Measurements from ENCODE around the gene CHRM2. TPM values are rescaled to one million over a fixed set of nuclear protein-coding genes. Genes with fewer than 3 reads are reported as not detected.

Gene CHRM2
- total and polyA plus RNA-seq, 4 donors, result 0.61 to 0.83 (median 0.70) TPM

GRCh38 chr7:136925044-136925443, 56.6 kb downstream of the CHRM2 start:
- no peak overlapping the region for H3K9ac ChIP-seq (ENCODE audit: insufficient read depth in 1 of 2, low read length in 2 of 2)
- 12 to 19% methylated on average over 3 of the region's 3 CpGs for WGBS, 2 donors

GRCh38 chr7:136925556-136925955, 57.1 kb downstream of the CHRM2 start:
- Histone ChIP-seq H3K36me3 (ENCODE audit: control insufficient read depth in 4 of 4, insufficient read depth in 4 of 4, low read length in 4 of 4) (no peaks in the 10 kb centered on the region), H3K9me3 (ENCODE audit: control insufficient read depth in 4 of 4, insufficient read depth in 3 of 4, low read length in 3 of 4) (no peaks in the 10 kb centered on the region), H3K4me1 (ENCODE audit: control insufficient read depth in 5 of 5, insufficient read depth in 5 of 5, low read length in 5 of 5) (peaks cover 0 to 9% (median 2%) of the 10 kb centered on the region in 5 donors), H3K27ac (ENCODE audit: low read depth in 1 of 2, low read length in 1 of 2) (peak overlapping the region in 1 of 2 donors; percentile 43), H3K4me3 (no peak overlapping the region), H3K27me3 (ENCODE audit: control insufficient read depth in 3 of 3, insufficient read depth in 3 of 3, low read length in 2 of 3) (no peaks in the 10 kb centered on the region), H3K9ac (ENCODE audit: insufficient read depth in 1 of 2, low read length in 2 of 2) (no peak overlapping the region)
- ATAC-seq (ENCODE audit: insufficient read depth, low FRiP score) (peak; percentile 3), DNase-seq (peak in 2 of 3 donors; percentile 15 to 39)
- no peak for TF ChIP-seq CTCF (IDR thresholded peaks at IDR 0.05; ENCODE audit: control extremely low read depth, extremely low read depth)

More at GRCh38 chr7:136925044-136925443, 56.6 kb downstream of the CHRM2 start:
- Histone ChIP-seq H3K4me1 (ENCODE audit: control insufficient read depth in 5 of 5, insufficient read depth in 5 of 5, low read length in 5 of 5) (peaks cover 0 to 9% (median 2%) of the 10 kb centered on the region in 5 donors), H3K27ac (ENCODE audit: low read depth in 1 of 2, low read length in 1 of 2) (no peak overlapping the region), H3K4me3 (no peak overlapping the region), H3K27me3 (ENCODE audit: control insufficient read depth in 3 of 3, insufficient read depth in 3 of 3, low read length in 2 of 3) (no peaks in the 10 kb centered on the region), H3K36me3 (ENCODE audit: control insufficient read depth in 4 of 4, insufficient read depth in 4 of 4, low read length in 4 of 4) (no peaks in the 10 kb centered on the region), H3K9me3 (ENCODE audit: control insufficient read depth in 4 of 4, insufficient read depth in 3 of 4, low read length in 3 of 4) (no peaks in the 10 kb centered on the region)
- DNase-seq, result peak in 2 of 3 donors; percentile 23 to 64
- TF ChIP-seq CTCF (IDR thresholded peaks at IDR 0.05; ENCODE audit: control extremely low read depth, extremely low read depth), result no peak
- peak; percentile 41 for ATAC-seq (ENCODE audit: insufficient read depth, low FRiP score)

GRCh38 chr7:136931169-136931867, 62.9 kb downstream of the CHRM2 start:
- Histone ChIP-seq H3K4me3 (no peak overlapping the region), H3K27me3 (ENCODE audit: control insufficient read depth in 3 of 3, insufficient read depth in 3 of 3, low read length in 2 of 3) (no peaks in the 10 kb centered on the region), H3K36me3 (ENCODE audit: control insufficient read depth in 4 of 4, insufficient read depth in 4 of 4, low read length in 4 of 4) (no peaks in the 10 kb centered on the region), H3K9ac (ENCODE audit: insufficient read depth in 1 of 2, low read length in 2 of 2) (no peak overlapping the region), H3K9me3 (ENCODE audit: control insufficient read depth in 4 of 4, insufficient read depth in 3 of 4, low read length in 3 of 4) (no peaks in the 10 kb centered on the region), H3K27ac (ENCODE audit: low read depth in 1 of 2, low read length in 1 of 2) (peak overlapping the region in 1 of 2 donors; percentile 66), H3K4me1 (ENCODE audit: control insufficient read depth in 5 of 5, insufficient read depth in 5 of 5, low read length in 5 of 5) (peaks cover 0 to 5% (median 0%) of the 10 kb centered on the region in 5 donors)
- no peak for TF ChIP-seq CTCF (IDR thresholded peaks at IDR 0.05; ENCODE audit: control extremely low read depth, extremely low read depth)
- DNase-seq, result no peak
- WGBS, 2 donors, result 80 to 87% methylated on average over 3 of the region's 3 CpGs
- no peak for ATAC-seq (ENCODE audit: insufficient read depth, low FRiP score)
